Measurements from ENCODE around the gene SP2. TPM values are rescaled to one million over a fixed set of nuclear protein-coding genes. Genes with fewer than 3 reads are reported as not detected.

SP2 gene
- polyA plus RNA-seq, 3 donors, result 3.1 to 26.7 (median 6.8) TPM

- peaks cover 9 to 11% of the 10 kb centered on the region in 2 donors for H3K36me3 Mint-ChIP-seq
- WGBS (ENCODE audit: insufficient coverage), result 73% methylated on average over 3 of the region's 11 CpGs
- Histone ChIP-seq H3K36me3 (replicated peaks in 1 of 2; ENCODE audit: control insufficient read depth in 1 of 2, insufficient read depth in 2 of 2, low read length in 2 of 2) (peaks cover 2 to 9% of the 10 kb centered on the region in 2 donors), H2AFZ (ENCODE audit: insufficient read depth, low read depth, low read length, poor library complexity, severe bottlenecking) (peak overlapping the region; percentile 97), H3K27ac (ENCODE audit: low read depth in 1 of 2, low read length in 2 of 2) (peak overlapping the region; percentile 51 to 95), H4K20me1 (ENCODE audit: insufficient read depth, low read length) (no peaks in the 10 kb centered on the region), H3K9me3 (replicated peaks in 1 of 2; ENCODE audit: control insufficient read depth in 1 of 2, insufficient read depth in 1 of 2, low read length in 2 of 2) (no peaks in the 10 kb centered on the region), H3K4me2 (replicated peaks; ENCODE audit: extremely low read depth, low read length, poor library complexity, severe bottlenecking) (peak overlapping the region; percentile 92), H3K9ac (ENCODE audit: insufficient read depth, low read length, poor library complexity, severe bottlenecking) (peak overlapping the region; percentile 91), H3K4me3 (replicated peaks in 1 of 3; ENCODE audit: low read depth in 2 of 3, low read length in 3 of 3) (peak overlapping the region; percentile 86 to 99 (median 86)), H3K79me2 (ENCODE audit: insufficient read depth, low read length) (peaks cover 44% of the 10 kb centered on the region), H3K27me3 (ENCODE audit: control insufficient read depth in 2 of 2, insufficient read depth in 2 of 2, low read length in 2 of 2) (no peaks in the 10 kb centered on the region), H3K4me1 (ENCODE audit: control insufficient read depth in 1 of 2, insufficient read depth in 2 of 2, low read length in 2 of 2) (peaks cover 28 to 65% of the 10 kb centered on the region in 2 donors)
- no peak for DNase-seq
- TF ChIP-seq CTCF (IDR thresholded peaks at IDR 0.05), result no peak
- intact Hi-C loops (cut with micrococcal nuclease), result loop anchor here (1.0 to 10.0 kb wide), 5 partner anchors 50 to 230 kb away; partner anchors contain the start of genes CDK5RAP3 (in 1 of the 2) and PNPO (in 1 of the 2)
- peaks cover 47% of the 10 kb centered on the region for H3K4me1 Mint-ChIP-seq
- H3K27me3 Mint-ChIP-seq (ENCODE audit: low read depth in 3 of 3), result no peaks in the 10 kb centered on the region
- H3K9me3 Mint-ChIP-seq, result no peaks in the 10 kb centered on the region
- peak overlapping the region; percentile 91 to 95 for H3K4me3 Mint-ChIP-seq
- peak overlapping the region; percentile 62 to 97 (median 89) for H3K27ac Mint-ChIP-seq
Measured at GRCh38 chr17:47894498-47895346, 1.3 kb upstream of the SP2 start.

GRCh38 chr17:47895347-47895855, 635 bp upstream of the SP2 start:
- peaks cover 51% of the 10 kb centered on the region for H3K79me2 ChIP-seq (ENCODE audit: insufficient read depth, low read length)
- no peak for DNase-seq
- H3K27me3 ChIP-seq (ENCODE audit: control insufficient read depth in 2 of 2, insufficient read depth in 2 of 2, low read length in 2 of 2), result no peaks in the 10 kb centered on the region
- intact Hi-C loops (cut with micrococcal nuclease), result loop anchor here (1.0 to 10.0 kb wide), 5 partner anchors 49 to 231 kb away; partner anchors contain the start of genes CDK5RAP3 (in 1 of the 2) and PNPO (in 1 of the 2)
- H3K36me3 ChIP-seq (replicated peaks in 1 of 2; ENCODE audit: control insufficient read depth in 1 of 2, insufficient read depth in 2 of 2, low read length in 2 of 2), result peaks cover 5 to 16% of the 10 kb centered on the region in 2 donors
- peaks cover 28 to 60% of the 10 kb centered on the region in 2 donors for H3K4me1 ChIP-seq (ENCODE audit: control insufficient read depth in 1 of 2, insufficient read depth in 2 of 2, low read length in 2 of 2)
- H3K4me3 ChIP-seq (replicated peaks in 1 of 3; ENCODE audit: low read depth in 2 of 3, low read length in 3 of 3), result peak overlapping the region; percentile 86 to 99 (median 86)
- H3K4me2 ChIP-seq (replicated peaks; ENCODE audit: extremely low read depth, low read length, poor library complexity, severe bottlenecking), result peak overlapping the region; percentile 92
- Mint-ChIP-seq H3K27ac (peak overlapping the region; percentile 85 to 97 (median 92)), H3K36me3 (peaks cover 14 to 16% of the 10 kb centered on the region in 2 donors), H3K4me3 (peak overlapping the region; percentile 91 to 95), H3K4me1 (peaks cover 45% of the 10 kb centered on the region), H3K9me3 (no peaks in the 10 kb centered on the region), H3K27me3 (ENCODE audit: low read depth in 3 of 3) (no peaks in the 10 kb centered on the region)
- no peaks in the 10 kb centered on the region for H4K20me1 ChIP-seq (ENCODE audit: insufficient read depth, low read length)
- TF ChIP-seq CTCF (IDR thresholded peaks at IDR 0.05), result no peak
- no peaks in the 10 kb centered on the region for H3K9me3 ChIP-seq (replicated peaks in 1 of 2; ENCODE audit: control insufficient read depth in 1 of 2, insufficient read depth in 1 of 2, low read length in 2 of 2)
- peak overlapping the region; percentile 91 for H3K9ac ChIP-seq (ENCODE audit: insufficient read depth, low read length, poor library complexity, severe bottlenecking)
- 0% methylated on average over 13 of the region's 25 CpGs for WGBS (ENCODE audit: insufficient coverage)
- H3K27ac ChIP-seq (ENCODE audit: low read depth in 1 of 2, low read length in 2 of 2), result peak overlapping the region; percentile 51 to 95
- H2AFZ ChIP-seq (ENCODE audit: insufficient read depth, low read depth, low read length, poor library complexity, severe bottlenecking), result peak overlapping the region; percentile 97
